HG02759 (cell line): ENCODE data around the gene NUDT4B.
"Not testable (repeated sequence)": the region's sequence is repeated elsewhere in the genome, so short reads cannot be mapped to it uniquely, and the experiment has no call there.

Experiments used
- ATAC-seq: cut with Tn5 transposase; IDR thresholded peaks from one replicate; pipeline ENCODE4 v1.9.1; 2021; ENCODE audit warnings: mild to moderate bottlenecking, moderate library complexity; ENCODE audit not compliant: unreplicated experiment

Gene NUDT4B

DNA sequence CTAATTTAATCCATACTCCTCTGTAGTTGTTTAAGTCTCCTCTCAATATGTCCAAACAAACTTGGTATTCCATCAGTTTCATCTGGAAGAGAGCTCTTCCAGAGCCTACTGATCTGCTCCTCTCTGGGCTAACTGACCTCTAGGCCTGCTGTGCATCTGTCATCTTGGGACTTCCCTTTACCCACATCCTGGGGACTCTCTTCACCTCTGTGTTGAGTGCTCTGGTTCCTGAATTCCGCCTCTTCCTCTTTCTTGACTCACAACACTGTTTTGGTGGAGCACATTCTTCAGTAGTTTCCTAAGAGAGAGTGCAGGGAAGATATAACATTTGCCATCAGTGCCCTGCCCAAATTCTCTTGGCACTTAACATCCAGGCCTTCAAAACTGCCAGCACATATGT lies 13.0 kb upstream of the NUDT4B start:
- not testable (repeated sequence) for ATAC-seq

DNA sequence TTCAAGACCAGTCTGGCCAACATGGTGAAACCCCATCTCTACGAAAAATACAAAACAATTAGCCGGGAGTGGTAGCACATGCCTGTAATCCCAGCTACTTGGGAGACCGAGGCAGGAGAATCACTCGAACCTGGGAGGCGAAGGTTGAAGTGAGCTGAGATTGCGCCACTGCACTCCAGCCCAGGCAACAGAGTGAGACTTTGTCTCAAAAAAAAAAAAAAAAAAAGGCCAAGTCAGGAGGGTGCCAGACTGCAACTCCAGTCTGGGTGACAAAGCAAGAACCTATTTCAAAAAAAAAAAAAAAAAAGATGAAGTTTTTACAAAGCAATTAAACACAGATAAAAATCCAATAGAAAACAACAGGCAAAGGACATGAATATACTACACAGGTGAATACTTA lies 9.9 kb upstream of the NUDT4B start:
- ATAC-seq, result not testable (repeated sequence)

DNA sequence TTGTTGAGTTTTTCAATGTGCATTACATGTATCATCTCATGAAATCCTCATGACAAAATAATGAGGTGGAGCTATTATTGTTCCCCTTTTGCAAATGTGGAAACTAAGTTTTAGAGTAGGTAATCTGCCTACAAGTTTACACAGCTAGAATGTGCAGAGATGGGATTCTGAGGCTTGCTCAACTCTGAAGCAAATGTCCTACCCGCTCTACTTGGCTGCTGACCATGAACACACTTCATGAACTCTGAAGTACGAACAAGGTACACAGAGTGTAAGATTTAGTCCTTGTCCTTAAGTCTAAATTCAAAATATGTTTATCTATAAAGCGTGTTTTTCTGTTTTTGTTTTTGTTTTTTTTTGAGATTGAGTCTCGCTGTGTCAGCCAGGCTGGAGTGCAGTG lies 5.4 kb upstream of the NUDT4B start:
- not testable (repeated sequence) for ATAC-seq

- ATAC-seq, result not testable (repeated sequence)
These were observed 4.6 kb upstream of the NUDT4B start for GRCh38 chr1:148743726-148744720.

GRCh38 chr1:148749335-148749681 lies 734 bp downstream of the NUDT4B start:
- peak; percentile 86 for ATAC-seq

- ATAC-seq, result not testable (repeated sequence)
These were observed 7.7 kb downstream of the NUDT4B start for GRCh38 chr1:148756231-148756630.

- not testable (repeated sequence) for ATAC-seq
These were observed 8.9 kb downstream of the NUDT4B start for GRCh38 chr1:148757446-148757845.

DNA sequence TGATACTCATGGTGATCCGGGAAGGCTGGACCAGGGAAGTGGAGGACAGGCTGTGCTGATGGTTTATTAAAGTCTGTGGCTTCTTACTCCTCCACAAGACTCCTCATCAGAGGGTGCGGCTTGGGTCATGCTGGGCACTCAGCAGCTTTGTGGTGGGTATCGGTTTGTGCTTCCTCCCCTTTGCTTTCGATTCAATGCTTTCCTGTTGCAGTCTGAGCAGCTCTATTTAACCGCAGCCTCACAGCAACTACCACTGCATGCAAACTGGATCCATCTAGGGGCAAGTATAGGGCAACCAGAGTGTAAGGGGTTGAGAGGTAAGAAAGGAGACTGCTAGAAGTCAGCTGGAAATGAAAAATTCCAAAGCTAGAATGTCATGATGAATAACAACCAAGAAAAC lies 9.8 kb downstream of the NUDT4B start:
- ATAC-seq, result peak; percentile 99

GRCh38 chr1:148758925-148759324 lies 10.4 kb downstream of the NUDT4B start:
- ATAC-seq, result not testable (repeated sequence)

GRCh38 chr1:148759749-148760148 lies 11.2 kb downstream of the NUDT4B start:
- not testable (repeated sequence) for ATAC-seq

GRCh38 chr1:148760206-148760605 lies 11.6 kb downstream of the NUDT4B start:
- ATAC-seq, result not testable (repeated sequence)

DNA sequence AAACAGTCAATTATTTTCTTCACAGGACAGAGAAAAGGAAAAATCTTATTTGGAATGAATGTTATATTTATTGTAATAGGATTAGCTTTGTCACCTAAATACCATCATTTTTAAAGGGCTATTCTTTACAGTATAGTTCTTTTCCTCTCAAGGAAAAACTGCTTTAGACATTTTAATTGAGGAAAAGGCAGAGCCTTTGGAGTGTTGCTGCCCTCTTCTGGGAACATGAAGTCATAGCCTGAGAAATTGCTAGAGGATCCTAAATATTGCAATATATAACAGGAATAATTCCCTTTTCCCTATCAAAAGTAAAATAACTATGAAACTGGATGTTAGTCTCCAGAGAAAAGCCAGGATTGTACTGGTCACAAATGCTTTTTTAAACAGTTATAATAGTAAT lies 12.8 kb downstream of the NUDT4B start:
- not testable (repeated sequence) for ATAC-seq

GRCh38 chr1:148765238-148766019 lies 16.9 kb downstream of the NUDT4B start:
- not testable (repeated sequence) for ATAC-seq

DNA sequence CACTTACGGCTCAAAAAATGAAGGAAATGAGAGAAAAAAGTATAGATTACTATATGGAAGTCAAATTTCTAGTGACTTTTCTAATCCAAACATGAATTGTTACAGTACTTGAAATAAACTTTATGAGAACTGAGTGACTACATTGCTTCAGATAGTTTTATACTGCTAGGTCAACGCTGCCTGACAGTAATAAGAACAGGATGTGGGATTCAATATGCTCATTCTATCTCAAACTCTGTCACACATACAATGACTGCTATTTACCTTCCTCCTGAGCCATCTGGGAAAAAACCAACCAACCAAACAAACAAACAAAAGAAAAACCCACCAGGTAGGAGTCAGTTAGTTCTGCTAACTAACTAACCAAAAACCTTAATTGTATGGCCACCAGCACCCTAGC lies 20.0 kb downstream of the NUDT4B start:
- ATAC-seq, result not testable (repeated sequence)

DNA sequence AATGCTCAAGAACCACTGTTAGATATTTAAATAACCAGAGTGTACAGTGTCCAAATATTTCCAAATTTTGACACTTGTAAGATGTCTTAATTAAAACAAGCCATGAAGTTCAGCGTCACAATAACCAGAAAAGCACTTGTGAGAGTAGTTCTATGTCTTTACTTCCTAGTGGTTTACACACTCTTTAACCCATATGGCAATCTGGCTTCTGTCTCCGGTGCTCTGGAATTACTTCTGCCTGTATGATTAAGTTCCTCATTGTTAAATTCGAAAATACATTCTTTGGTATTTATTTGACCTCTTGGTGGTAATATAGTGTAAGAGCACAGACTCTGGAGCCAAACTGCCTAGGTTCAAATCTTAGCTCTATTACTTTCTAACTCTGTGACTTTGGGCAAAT lies 20.9 kb downstream of the NUDT4B start:
- not testable (repeated sequence) for ATAC-seq

- not testable (repeated sequence) for ATAC-seq
These were observed 25.1 kb downstream of the NUDT4B start for GRCh38 chr1:148773690-148774089.

- not testable (repeated sequence) for ATAC-seq
These were observed 25.5 kb downstream of the NUDT4B start for GRCh38 chr1:148774102-148774501.

- not testable (repeated sequence) for ATAC-seq
These were observed 26.7 kb downstream of the NUDT4B start for GRCh38 chr1:148775263-148775662.

DNA sequence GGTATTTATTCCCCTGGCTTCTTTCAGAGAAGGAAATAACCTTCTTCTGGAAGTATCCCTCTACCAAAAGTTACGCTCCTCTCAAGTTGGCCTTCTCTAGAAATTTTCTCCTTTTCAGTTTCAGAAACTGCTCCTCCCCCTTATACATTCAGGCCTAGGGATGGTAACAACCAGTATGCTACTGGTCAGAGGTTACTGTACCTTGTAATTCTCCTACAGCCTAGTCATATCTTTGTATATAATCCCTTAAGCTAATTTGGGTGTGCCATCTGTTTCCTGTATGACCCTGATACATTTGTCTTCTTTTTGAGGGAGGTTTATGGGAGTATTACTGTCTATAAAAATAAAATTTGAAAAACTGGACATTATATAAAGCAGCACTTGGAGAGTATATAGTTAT lies 29.1 kb downstream of the NUDT4B start:
- ATAC-seq, result not testable (repeated sequence)

DNA sequence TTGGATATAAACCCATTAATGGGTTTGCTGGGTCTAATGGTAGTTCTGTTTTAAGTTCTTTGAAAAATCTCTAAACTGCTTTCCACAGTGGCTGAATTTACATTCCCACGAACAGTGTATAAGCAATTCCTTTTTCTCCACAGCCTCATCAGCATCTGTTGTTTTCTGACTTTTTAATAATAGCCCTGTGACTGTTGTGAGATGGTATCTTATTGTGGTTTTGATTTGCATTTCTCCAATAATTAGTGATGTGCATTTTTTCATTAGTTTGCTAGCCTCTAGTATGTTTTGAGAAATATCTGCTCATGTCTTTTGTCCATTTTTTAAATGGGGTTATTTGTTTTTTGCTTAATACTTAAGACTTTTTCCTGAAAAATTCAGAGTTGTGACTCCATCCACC lies 31.8 kb downstream of the NUDT4B start:
- ATAC-seq, result not testable (repeated sequence)

GRCh38 chr1:148791543-148792099 lies 43.0 kb downstream of the NUDT4B start:
- ATAC-seq, result not testable (repeated sequence)
